Measurements from ENCODE around the gene EDEM3.
"Not testable (repeated sequence)": the region's sequence is repeated elsewhere in the genome, so short reads cannot be mapped to it uniquely, and the experiment has no call there.

EDEM3 gene

DNA sequence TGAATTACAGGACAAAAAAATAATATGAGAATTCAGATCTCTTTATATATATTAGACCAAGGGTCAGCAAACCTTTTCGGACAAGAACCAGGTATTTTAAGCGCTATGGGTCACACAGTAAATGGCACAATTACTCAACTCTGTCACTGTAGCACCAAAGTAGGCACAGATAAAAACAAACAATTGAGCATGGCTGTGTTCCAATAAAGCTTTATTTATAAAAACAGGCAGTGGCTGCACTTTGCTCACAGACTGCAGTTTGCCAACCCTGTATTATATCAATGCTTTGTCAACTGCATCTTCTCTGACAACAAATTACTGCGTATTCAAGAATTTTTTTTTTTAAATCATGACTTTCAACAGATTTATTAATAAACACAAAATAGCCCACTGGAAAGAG, 29.8 kb downstream of the EDEM3 start:
- no peak for DNase-seq

DNA sequence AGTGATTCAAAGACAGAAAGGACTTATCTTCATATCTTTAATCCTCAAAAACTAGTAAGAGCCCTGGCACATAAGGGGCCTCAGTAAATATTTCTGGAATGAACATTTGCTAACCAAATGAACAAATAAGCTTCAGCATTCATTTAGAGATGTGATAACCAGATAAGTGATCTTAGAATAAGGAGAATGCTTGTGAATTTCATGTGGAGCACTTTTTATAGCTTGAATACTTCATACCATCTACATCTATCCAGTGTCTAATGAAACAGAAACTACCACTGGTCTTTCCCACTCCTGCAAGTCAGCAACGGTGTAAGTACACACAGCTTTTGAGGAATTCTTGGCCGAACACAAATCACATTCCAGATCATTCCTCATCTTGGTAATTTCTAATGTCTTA, 38.5 kb downstream of the EDEM3 start:
- DNase-seq, result no peak

DNA sequence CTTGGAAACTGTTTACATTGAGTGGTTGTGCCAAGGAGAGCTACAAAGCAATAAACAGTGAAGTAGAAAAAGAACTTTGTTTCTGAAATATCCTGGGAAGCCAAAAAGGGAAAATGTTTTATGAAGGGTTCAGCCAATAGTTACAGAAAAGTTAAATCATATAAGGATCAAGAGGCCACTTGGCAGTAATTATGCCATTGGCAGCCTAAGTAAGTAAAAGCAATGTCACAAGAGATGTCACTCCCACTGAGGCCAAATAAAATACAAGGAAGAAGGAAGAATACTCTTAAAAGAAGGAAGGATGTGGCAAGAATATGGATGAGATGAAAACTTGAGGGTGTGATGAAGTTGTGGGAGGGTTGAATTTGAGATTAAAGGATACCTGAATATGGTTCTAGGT, 45.2 kb downstream of the EDEM3 start:
- DNase-seq, result no peak

DNA sequence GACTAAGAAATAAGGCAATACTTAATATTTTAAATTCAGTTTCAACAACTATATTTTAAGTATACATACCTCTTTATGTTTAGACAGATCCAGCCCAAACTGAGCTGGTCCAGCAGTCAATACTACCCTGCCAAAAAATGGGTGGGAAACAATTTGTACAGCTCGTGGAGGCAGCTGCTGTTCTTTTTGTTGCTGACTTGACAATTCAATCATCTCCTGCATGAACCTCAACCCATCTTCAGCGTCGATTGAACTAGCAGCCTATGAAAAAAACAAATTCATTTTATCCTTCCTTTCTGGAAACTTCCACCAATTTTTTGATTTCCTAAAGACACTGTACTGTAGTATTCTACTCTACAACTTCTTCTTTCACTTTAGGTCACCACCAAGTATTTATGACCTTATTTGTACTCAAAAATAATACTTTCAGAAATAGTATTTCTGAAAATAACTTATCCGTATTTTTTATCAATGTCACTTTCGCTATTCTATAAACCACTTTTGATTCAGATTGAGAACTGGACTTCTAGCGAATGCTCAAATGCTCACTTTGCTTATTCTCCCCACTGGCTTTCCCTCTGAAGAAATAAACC, 46.5 kb downstream of the EDEM3 start:
- no peak for DNase-seq

DNA sequence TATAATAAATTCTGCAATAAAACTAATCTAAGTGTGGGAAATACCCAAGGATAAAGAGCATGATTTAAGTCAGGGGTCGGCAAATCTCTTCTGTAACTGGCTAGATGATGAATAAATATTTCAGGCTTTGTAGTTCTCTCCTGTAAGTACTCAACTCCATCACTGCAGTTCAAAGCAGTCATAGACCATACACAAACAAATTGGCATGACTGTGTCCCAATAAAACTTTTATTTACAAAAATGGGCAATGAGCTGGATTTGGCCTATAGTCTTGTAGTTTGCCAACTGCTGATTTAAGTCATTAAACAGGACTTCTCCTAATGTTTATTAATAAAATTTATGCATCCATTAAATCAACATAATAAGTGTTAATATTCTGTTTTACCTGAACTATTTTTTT, 49.4 kb downstream of the EDEM3 start:
- DNase-seq, result no peak

DNA sequence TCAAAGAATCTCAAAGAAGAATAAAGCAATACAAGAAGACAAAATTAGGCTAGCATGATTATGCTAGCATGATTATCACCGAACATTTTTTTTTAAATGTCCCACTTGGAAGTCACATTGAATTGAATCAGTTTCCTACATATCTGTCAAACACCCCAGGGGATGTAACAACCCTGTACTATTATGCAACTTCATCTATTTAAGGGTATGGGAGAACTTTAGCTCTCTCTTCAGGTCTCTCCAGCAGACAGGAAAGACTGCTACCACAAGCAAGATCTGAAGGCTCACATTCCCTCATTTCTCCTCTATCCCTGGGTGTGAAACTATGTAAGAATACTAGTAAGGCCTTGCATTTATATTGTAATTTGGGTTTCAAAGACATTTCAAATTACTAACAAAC, 52.8 kb downstream of the EDEM3 start:
- no peak for DNase-seq

DNA sequence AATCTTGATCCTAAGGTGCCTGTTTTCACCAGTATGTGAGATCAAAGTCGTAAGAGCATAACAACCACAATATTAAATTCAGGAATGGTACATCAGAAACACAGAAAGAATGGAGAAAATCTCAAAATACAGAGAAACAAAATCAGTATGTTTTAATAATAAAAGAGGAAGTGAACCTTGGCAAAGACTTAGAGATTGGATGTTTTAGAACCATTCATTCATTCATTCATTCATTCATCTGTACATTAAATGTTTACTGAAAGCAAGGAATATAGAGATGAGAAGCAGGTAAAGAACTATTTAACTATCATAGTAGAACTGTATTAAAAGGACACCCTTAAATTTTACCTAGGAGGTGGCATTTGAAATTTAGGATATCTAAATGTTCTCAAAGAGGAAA, 55.7 kb downstream of the EDEM3 start:
- DNase-seq, result no peak

DNA sequence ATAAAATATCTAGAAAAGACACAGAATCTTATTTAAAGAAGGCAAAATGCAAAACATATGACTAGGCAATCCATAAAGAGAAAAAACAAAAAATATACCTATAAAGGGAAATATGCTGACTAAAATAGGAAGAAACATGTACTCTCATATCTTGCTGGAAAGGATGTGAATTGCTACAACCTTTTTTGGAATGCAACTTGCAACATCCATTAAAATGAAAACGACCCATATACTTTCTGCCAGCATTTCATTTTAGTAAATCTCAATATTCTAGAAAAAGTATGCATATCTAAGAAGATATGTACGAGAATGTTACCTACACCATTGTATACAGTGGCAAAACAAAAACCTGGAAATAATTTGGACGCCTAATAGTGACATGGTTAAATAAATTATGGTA, 56.6 kb downstream of the EDEM3 start:
- DNase-seq, result no peak

DNA sequence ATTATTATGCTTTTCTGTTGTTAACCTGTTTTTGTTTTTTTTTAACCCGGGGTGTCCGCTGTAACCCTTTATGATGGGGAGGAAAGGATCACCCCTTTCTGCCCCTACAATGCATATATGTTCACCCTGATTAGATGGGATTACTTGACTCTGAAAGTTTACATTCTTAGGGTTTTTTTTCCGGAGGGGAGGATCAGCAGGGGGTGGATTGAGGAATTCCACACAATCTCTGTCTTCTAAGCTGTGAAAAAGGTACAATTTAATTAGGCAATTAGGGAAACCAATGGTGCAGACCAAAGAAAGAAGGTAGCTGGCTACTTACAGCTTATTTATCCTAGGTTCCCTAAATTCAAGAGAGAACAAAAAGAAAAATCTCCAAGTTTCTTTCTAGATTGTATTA, 58.3 kb downstream of the EDEM3 start:
- DNase-seq, result no peak

DNA sequence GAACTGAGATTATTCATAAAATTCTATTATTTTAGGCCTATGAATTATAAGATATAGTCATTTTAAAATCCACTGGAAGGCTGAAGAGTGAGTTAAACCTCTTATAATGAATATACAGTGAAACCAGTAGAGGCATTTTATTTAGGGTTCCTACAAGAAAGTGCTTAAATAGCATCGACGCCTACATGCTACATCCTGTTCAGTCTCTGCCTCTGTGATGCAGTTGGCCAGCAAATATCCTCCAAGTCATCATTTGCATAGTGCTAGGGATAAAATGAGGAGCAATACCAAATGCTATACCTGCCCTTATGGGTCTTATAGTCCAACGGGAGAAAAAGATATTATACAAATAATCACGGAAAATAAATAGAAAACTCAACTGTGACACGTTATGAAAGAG, 59.6 kb downstream of the EDEM3 start:
- no peak for DNase-seq

DNA sequence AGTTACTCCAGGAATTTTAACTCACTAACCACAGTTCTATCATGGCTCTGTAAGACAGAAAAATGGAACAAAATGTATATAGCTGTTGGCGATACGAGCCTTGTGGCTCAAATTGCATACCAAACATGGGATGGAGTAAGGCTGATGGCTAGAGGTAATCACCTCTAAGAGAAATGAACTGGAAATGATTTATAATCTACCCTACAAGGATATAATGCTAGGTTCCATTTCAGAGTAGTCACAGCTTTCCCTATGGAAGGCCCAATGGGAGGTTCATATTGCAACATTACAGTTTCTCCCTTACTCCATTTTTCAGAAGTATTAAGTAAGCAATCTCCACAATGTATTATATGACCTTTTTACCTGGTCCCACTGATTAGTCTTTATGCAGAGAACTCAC, 61.6 kb downstream of the EDEM3 start:
- no peak for DNase-seq

DNA sequence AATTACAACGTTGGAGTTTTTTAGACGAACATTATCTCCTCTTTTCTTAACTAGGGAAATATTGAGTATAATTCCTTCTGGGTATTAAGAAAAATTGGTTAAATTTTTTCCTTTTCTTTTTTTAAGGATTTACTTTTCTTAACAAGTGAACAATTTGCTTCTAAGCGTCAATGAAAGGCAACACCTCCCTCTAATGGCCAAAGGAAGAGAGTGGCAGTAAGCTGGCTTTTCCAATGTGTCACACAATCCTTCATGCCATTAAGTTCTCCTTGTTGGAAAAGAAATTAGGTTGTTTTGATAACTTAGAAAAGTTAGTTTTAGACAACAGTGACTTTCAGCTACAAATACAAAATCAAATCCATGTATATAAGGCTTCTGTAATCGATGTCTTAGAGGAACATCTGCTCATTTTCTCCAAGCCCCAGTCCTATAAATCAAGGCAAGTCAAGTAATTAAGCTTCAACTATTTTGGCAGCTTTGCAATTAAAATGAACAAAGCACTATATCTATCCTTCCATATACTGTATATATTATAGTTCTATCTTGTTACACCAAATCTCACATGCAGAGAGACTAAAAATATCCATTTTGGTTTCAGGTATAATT, 62.8 kb downstream of the EDEM3 start:
- peak; percentile 71 for DNase-seq

DNA sequence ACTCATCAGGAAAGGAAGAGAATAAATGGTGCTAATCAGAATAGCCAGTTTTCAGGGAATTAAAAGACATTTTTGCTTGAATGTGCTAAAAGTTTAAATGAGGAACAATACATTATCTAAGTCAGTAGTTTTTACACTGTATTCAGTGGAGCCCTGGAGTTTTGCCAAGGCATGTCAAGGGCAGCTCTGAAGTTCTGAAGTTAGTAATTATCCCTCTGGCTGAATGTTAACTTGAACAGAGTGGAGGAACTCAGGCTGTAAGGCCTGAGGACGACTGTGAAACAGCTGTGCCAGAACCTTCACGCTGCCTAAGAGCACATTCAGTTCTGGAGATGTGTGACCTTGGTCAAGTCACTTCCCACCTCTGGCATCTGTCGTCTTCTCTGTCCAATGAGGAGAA, 68.1 kb downstream of the EDEM3 start:
- DNase-seq, result peak; percentile 57

DNA sequence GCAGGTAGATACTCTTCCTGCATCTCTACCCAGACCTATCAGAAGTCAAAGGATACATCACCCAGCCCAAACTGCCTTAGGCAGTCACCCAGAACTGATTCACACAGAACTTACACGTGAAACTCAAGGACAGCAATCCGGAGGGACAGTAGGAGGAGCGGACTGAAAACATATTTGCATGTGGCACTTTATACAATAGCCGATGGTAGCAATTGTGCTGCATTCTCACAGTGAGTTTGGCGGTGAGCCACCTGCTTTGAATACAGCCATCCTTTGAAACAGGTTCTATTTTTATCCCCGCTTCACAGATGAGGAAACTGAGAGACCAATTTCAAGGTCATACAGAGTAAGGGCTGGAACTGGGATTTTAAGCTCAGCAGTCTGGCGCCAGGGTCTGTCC, 69.5 kb downstream of the EDEM3 start:
- no peak for DNase-seq

DNA sequence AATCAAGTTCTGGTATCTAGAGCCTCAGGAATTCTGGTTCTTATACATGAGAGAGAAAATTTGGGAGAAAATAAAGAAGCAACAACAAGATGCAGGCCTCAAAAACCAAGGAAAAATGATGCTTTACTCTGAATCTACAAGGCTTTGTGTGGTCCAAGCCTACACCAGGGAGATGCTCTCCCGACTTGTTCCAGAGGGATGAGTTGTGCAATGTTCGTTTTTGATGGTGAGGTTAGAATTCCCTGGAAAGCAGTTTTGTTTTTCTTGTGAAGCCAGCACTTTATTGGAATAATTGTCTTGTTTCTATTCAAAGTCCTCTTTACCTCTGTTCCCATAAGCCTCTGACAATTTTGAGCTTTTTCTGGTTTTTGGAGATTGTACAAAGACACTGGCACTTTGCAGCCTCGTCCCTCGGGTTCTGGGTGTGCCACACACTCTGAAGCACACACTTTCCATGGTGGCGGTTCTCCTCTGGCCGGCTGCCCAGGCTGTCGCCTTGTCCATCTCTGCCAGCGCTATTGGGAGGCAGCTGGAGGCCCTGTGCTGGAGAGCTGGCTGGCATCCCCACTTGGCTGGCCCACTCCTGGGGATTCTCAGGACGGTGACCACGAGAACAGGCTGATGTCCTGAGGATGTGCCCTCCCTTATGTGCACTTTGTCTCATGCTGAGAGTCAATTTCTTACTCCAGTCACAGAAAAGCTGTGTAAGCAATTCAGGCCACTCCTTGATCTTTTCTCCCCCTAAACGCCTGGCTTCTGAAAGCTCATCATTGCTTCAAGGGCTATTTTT, 70.2 kb downstream of the EDEM3 start:
- DNase-seq, result no peak

DNA sequence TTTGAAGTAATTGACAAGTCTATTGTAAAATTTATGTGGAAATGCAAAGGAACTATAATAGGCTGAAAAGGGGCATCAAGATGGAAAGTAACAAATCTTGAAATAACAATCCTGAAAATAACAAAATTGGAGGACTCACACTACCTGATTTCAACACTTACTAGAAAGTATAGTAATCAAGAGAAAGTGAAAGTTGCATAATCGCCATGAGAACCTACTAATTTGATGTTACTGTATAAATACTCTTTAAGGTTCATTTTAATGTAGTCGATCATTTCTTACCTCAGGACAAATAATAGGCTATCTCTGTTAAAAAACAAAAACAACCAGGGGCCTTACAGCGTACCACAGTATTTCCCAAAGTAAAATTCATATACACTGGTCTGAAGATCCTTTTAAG, 71.7 kb downstream of the EDEM3 start:
- no peak for DNase-seq

DNA sequence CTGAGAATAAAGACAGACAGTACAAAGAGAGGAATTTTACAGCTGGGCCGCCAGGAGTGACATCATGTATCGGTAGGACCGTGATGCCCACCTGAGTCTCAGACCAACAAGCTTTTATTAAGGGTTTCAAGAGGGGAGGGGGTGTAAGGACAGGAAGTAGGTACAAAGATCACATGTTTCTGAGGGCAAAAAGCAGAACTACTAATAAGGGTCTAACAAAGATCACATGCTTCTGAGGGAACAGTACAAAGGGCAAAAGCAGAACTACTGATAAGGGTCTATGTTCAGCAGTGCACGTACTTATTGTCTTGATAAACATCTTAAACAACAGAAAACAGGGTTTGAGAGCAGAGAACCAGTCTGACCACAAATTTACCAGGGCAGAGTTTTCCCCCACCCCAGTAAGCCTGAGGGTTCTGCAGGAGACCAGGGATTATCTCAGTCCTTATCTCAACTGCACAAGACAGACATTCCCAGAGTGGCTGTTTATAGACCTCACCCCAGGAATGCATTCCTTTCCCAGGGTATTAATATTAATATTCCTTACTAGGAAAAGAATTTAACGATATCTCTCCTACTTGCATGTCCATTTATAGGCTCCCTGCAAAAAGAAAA, 73.9 kb downstream of the EDEM3 start:
- peak; percentile 64 for DNase-seq

DNA sequence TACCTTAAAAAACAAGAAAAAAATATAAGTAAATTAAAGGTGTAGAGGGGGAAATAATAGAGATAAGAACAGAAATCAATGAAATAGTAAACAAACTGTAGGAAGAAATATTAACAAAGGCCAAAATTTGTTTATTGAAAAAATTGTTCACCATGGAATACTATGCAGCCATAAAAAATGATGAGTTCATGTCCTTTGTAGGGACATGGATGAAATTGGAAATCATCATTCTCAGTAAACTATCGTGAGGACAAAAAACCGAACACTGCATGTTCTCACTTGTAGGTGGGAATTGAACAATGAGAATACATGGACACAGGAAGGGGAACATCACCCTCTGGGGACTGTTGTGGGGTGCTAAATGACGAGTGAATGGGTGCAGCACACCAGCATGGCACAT, 75.2 kb downstream of the EDEM3 start:
- not testable (repeated sequence) for DNase-seq

DNA sequence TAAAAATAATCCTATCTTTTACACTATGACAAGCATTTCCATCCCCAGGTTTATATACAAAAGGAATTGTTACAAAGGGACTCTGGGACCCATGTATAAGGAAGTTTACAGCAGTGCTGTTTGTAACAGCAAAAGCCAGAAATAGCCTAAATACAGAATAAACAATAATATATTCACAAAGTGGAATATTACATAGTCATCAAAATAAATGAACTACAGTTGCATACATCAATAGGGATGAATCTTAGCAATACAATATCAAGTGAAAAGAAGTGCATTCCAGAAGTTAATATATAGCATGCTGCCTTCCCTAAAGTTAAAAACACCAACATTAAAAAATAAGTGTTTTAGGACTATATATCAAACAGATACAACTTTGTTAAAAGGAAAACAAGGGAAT, 77.3 kb downstream of the EDEM3 start:
- no peak for DNase-seq

DNA sequence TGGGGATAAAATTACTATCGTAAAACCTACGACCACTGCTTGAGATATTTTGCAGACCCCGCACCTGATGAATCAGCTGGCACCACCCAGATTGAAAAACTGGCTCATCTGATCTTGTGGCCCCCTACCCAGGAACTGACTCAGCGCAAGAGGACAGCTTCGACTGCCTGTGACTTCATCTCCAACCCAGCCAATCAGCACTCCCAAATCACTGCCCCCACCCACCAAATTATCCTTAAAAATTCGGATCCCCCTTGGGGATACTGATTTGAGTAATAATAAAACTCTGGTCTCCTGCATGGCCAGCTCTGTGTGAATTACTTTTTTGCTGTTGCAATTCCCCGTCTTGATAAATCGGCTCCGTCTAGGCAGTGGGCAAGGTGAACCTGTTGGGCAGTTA, 81.4 kb downstream of the EDEM3 start:
- no peak for DNase-seq

DNA sequence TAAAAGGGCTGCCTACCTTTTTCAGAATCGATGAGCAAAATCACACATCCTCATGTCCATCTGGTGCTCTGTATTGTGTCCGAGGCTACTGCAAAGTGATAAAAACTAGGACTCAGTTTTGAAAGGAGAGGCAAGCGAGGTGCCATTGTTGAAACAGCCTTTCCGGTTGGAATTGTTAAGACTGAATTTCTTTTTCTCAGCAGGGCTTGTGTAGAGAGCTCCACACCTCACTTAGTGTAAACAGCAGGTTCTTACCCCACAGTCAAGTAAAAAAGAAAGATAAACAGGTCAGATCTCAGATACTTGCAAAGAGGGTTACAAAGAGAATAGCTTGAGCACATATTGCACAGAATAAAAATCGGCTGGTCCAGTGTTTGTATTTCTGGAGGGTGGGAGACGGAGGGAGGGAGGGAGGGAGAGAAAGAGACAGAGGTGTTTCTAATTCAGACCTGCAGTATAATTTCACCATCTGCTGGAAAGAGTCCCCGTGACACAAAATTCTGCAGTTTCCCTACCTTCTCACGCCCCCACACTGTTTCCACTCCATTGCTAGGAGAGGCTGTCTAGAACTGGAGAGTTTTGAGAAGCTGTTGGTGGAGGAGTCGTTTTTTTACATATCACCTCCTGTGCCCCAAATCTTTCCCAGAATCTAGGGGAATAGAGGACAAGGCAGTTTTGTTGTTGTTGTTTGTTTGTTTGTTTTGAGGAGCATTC, 82.5 kb downstream of the EDEM3 start:
- DNase-seq, result no peak

DNA sequence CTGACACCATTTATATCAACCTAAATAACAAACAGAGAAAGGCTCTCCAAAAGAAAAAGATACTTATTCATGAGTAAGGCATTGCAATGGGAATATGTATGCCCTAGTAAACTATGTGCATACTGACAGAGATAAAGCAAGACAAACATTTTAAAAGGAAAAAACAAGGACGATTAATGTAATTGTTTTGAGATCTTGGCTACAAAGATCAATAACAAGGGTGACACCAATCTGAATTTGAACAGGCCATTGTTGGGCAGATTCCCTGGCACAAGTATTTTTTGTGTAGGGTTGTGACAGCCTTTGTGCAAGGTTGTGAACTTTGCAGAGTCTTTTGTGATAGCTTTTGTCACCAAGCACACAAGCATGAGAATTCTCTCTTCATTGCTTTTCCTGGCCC, 85.3 kb downstream of the EDEM3 start:
- DNase-seq, result no peak

DNA sequence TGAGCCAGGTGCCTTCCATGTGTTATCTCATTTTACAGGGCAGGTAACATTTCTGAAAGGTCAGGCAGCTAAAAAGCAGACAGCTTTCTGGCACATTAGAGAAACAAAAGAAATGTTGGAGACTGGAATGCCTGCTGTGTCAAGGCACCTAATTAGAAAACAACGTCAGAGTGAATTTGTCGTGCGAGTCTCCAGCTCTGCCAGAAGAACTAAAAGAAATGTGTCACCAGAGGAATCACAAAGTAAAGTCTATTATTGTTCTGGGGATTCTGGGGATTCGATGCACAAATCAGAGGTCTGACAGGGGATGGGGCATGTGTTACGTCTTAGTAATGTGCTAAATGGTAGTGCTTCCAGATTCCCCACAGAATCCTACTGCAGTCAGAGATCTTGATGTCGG, 89.3 kb downstream of the EDEM3 start:
- no peak for DNase-seq

DNA sequence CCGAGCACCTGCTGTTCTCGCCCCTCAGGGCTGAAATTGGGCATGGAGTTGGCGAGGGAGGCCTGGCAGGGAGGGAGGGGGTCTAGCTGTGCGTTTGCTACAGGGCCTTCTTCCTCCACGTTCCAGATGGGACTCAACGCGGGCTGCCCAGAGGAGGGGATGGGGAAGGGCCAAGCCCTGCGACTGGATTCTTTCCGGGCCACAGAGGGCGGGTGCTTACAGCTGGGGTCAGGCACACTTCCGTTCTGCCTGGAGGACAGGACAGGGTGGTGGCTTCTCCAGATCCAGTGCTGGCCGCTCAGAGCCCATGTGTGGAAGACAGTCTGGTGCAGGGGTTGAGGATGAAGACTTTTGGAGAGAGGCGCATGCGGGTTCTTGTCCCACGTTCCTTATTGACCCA, 90.0 kb downstream of the EDEM3 start:
- no peak for DNase-seq

All from hematopoietic multipotent progenitor cell treated with erythropoietin and hydrocortisone succinate and interleukin-3 and kit ligand, for 4 days (in vitro differentiated cells).